ENCODE results near the gene PODNL1.

DNA sequence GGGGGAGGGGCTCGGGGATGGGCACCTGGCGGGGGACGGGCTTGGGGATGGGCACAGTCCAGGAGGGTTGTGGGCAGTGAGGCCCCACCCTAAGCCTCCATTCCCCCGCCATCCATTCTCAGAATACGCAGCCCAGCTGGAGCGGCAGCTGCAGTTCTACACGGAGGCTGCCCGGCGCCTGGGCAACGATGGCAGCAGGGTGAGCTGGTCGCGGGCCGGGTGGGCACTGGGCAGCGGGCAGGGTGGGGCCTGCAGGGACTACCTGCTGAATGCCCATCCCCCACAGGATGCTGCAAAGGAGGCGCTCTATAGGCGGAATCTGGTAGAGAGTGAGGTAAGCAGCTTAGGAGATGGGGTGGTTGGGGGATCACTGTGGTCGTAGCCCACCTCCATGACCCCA lies 8.3 kb downstream of the PODNL1 start:
- TF ChIP-seq EZH2 (IDR thresholded peaks at IDR 0.05; ENCODE audit: low read length, missing control alignments): no peak
- TF ChIP-seq, protein P1, sequence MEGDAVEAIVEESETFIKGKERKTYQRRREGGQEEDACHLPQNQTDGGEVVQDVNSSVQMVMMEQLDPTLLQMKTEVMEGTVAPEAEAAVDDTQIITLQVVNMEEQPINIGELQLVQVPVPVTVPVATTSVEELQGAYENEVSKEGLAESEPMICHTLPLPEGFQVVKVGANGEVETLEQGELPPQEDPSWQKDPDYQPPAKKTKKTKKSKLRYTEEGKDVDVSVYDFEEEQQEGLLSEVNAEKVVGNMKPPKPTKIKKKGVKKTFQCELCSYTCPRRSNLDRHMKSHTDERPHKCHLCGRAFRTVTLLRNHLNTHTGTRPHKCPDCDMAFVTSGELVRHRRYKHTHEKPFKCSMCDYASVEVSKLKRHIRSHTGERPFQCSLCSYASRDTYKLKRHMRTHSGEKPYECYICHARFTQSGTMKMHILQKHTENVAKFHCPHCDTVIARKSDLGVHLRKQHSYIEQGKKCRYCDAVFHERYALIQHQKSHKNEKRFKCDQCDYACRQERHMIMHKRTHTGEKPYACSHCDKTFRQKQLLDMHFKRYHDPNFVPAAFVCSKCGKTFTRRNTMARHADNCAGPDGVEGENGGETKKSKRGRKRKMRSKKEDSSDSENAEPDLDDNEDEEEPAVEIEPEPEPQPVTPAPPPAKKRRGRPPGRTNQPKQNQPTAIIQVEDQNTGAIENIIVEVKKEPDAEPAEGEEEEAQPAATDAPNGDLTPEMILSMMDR (conservative IDR thresholded peaks at IDR 0.05 in 1 of 2, IDR thresholded peaks at IDR 0.05 in 1 of 2; ENCODE audit: low read depth in 1 of 2, low read length in 2 of 2): no peak

Data from fibroblast of lung (primary cell).